ENCODE results near the gene YIF1A. TPM values are rescaled to one million over a fixed set of nuclear protein-coding genes. Genes with fewer than 3 reads are reported as not detected.

The YIF1A gene
- total and polyA plus RNA-seq, 4 donors = 46.6 to 128 (median 114) TPM

GRCh38 chr11:66287889-66288670 is 863 bp downstream of the YIF1A start:
- peak overlapping the region; percentile 93 to 97 for H3K27ac ChIP-seq (ENCODE audit: low read depth in 1 of 2, low read length in 1 of 2)
- no peak for ATAC-seq (ENCODE audit: insufficient read depth, low FRiP score)
- TF ChIP-seq CTCF (IDR thresholded peaks at IDR 0.05; ENCODE audit: control extremely low read depth, extremely low read depth) = no peak

GRCh38 chr11:66287211-66287888 is 1.6 kb downstream of the YIF1A start:
- no peak overlapping the region for H3K9ac ChIP-seq (ENCODE audit: insufficient read depth in 1 of 2, low read length in 2 of 2)
- peaks cover 3 to 18% (median 10%) of the 10 kb centered on the region in 4 donors for H3K36me3 ChIP-seq (ENCODE audit: control insufficient read depth in 4 of 4, insufficient read depth in 4 of 4, low read length in 4 of 4)
- no peak for TF ChIP-seq CTCF (IDR thresholded peaks at IDR 0.05; ENCODE audit: control extremely low read depth, extremely low read depth)
- peaks cover 0 to 21% (median 12%) of the 10 kb centered on the region in 5 donors for H3K4me1 ChIP-seq (ENCODE audit: control insufficient read depth in 5 of 5, insufficient read depth in 5 of 5, low read length in 5 of 5)
- DNase-seq (no peak), ATAC-seq (ENCODE audit: insufficient read depth, low FRiP score) (no peak)
- WGBS, 2 donors = 51 to 69% methylated on average over 10 of the region's 10 CpGs
- H3K4me3 ChIP-seq = no peak overlapping the region
- H3K27ac ChIP-seq (ENCODE audit: low read depth in 1 of 2, low read length in 1 of 2) = no peak overlapping the region
- peaks cover 0 to 8% (median 7%) of the 10 kb centered on the region in 3 donors for H3K27me3 ChIP-seq (ENCODE audit: control insufficient read depth in 3 of 3, insufficient read depth in 3 of 3, low read length in 2 of 3)
- no peaks in the 10 kb centered on the region for H3K9me3 ChIP-seq (ENCODE audit: control insufficient read depth in 4 of 4, insufficient read depth in 3 of 4, low read length in 3 of 4)

More at GRCh38 chr11:66287889-66288670, 863 bp downstream of the YIF1A start:
- Histone ChIP-seq H3K4me1 (ENCODE audit: control insufficient read depth in 5 of 5, insufficient read depth in 5 of 5, low read length in 5 of 5) (peaks cover 0 to 22% (median 12%) of the 10 kb centered on the region in 5 donors), H3K27me3 (ENCODE audit: control insufficient read depth in 3 of 3, insufficient read depth in 3 of 3, low read length in 2 of 3) (peaks cover 0 to 14% (median 14%) of the 10 kb centered on the region in 3 donors), H3K36me3 (ENCODE audit: control insufficient read depth in 4 of 4, insufficient read depth in 4 of 4, low read length in 4 of 4) (peaks cover 3 to 17% (median 10%) of the 10 kb centered on the region in 4 donors), H3K4me3 (peak overlapping the region; percentile 90), H3K9ac (ENCODE audit: insufficient read depth in 1 of 2, low read length in 2 of 2) (peak overlapping the region; percentile 69 to 96), H3K9me3 (ENCODE audit: control insufficient read depth in 4 of 4, insufficient read depth in 3 of 4, low read length in 3 of 4) (no peaks in the 10 kb centered on the region)
- WGBS, 2 donors = 40 to 45% methylated on average over 20 of the region's 20 CpGs
- DNase-seq = peak in 2 of 3 donors; percentile 29 to 31

GRCh38 chr11:66286699-66287098 is 2.2 kb downstream of the YIF1A start:
- TF ChIP-seq CTCF (IDR thresholded peaks at IDR 0.05; ENCODE audit: control extremely low read depth, extremely low read depth) = no peak
- H3K9me3 ChIP-seq (ENCODE audit: control insufficient read depth in 4 of 4, insufficient read depth in 3 of 4, low read length in 3 of 4) = no peaks in the 10 kb centered on the region
- ATAC-seq (ENCODE audit: insufficient read depth, low FRiP score) (no peak), DNase-seq (no peak)
- H3K27me3 ChIP-seq (ENCODE audit: control insufficient read depth in 3 of 3, insufficient read depth in 3 of 3, low read length in 2 of 3) = peaks cover 0 to 8% (median 6%) of the 10 kb centered on the region in 3 donors
- WGBS, 2 donors = 88 to 93% methylated on average over 5 of the region's 5 CpGs
- H3K27ac ChIP-seq (ENCODE audit: low read depth in 1 of 2, low read length in 1 of 2) = no peak overlapping the region
- H3K4me3 ChIP-seq = no peak overlapping the region
- H3K9ac ChIP-seq (ENCODE audit: insufficient read depth in 1 of 2, low read length in 2 of 2) = no peak overlapping the region
- peaks cover 3 to 18% (median 10%) of the 10 kb centered on the region in 4 donors for H3K36me3 ChIP-seq (ENCODE audit: control insufficient read depth in 4 of 4, insufficient read depth in 4 of 4, low read length in 4 of 4)
- peaks cover 4 to 19% (median 12%) of the 10 kb centered on the region in 5 donors for H3K4me1 ChIP-seq (ENCODE audit: control insufficient read depth in 5 of 5, insufficient read depth in 5 of 5, low read length in 5 of 5)

Measured in lung (tissue), 12 donors.